Measurements from ENCODE around the gene ARNT2.

GRCh38 chr15:80525853-80526252 is 121.7 kb downstream of the ARNT2 start:
- TF ChIP-seq CTCF (IDR thresholded peaks at IDR 0.05; ENCODE audit: low read depth, low read length), result no peak
- TF ChIP-seq POLR2A (IDR thresholded peaks at IDR 0.05; ENCODE audit: extremely low read depth, insufficient read length), result no peak
- TF ChIP-seq MYC (IDR thresholded peaks at IDR 0.05; ENCODE audit: low read depth, low read length), result no peak
- no peak for TF ChIP-seq MAX (IDR thresholded peaks at IDR 0.05; ENCODE audit: low read depth, low read length)

Measured in NB4 (cell line).